NCI-H526 (cell line): ENCODE results near the gene SLC22A7.
"Not testable (repeated sequence)": the region's sequence is repeated elsewhere in the genome, so short reads cannot be mapped to it uniquely, and the experiment has no call there.

Experiments used
- DNase-seq, 2 experiments: peaks; one replicate each; lab custom pipeline; 2025; lab: John Stamatoyannopoulos, UW

The SLC22A7 gene

GRCh38 chr6:43301081-43301870 is 3.2 kb downstream of the SLC22A7 start:
- DNase-seq = no peak

GRCh38 chr6:43302126-43302525 is 4.1 kb downstream of the SLC22A7 start:
- DNase-seq = no peak

DNA sequence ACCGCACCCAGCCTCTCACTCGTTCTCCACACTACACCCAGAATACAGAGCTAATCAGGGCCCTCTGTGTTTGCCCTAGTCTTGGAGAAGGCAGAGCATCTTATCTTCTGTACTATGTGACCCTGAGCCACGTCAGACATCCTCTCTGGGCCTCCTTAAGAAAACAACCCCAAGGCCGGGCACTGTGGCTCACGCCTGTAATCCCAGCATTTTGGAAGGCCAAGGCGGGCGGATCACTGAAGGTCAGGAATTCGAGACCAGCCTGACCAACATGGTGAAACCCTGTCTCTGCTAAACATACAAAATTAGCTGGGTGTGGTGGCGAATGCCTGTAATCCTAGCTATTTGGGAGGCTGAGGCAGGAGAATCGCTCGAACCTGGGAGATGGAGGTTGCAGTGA is 4.9 kb downstream of the SLC22A7 start:
- not testable (repeated sequence) for DNase-seq

GRCh38 chr6:43303751-43304331 is 5.8 kb downstream of the SLC22A7 start:
- DNase-seq = no peak

GRCh38 chr6:43304361-43304760 is 6.3 kb downstream of the SLC22A7 start:
- no peak for DNase-seq

- DNase-seq = no peak
Measured at GRCh38 chr6:43304882-43305281, 6.8 kb downstream of the SLC22A7 start.

DNA sequence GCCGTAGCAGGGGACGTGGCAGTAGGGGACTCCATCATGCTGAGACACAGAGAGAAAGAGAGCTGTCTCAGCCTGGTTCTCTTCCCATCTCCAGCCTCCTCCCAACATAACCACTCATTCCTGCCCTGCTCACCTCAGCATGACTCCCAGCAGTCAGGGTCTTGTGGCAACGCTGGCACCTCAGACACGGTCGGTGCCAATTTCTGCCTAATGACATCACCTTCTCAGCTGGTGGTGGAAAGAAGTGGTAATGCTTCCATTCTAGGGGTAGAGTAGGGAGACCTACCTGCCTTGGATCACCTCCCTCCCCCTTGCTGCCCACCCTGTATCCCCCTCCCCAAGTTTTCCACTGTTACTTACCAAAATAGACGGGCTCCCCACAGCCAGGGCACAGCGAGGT is 8.0 kb downstream of the SLC22A7 start:
- no peak for DNase-seq

DNA sequence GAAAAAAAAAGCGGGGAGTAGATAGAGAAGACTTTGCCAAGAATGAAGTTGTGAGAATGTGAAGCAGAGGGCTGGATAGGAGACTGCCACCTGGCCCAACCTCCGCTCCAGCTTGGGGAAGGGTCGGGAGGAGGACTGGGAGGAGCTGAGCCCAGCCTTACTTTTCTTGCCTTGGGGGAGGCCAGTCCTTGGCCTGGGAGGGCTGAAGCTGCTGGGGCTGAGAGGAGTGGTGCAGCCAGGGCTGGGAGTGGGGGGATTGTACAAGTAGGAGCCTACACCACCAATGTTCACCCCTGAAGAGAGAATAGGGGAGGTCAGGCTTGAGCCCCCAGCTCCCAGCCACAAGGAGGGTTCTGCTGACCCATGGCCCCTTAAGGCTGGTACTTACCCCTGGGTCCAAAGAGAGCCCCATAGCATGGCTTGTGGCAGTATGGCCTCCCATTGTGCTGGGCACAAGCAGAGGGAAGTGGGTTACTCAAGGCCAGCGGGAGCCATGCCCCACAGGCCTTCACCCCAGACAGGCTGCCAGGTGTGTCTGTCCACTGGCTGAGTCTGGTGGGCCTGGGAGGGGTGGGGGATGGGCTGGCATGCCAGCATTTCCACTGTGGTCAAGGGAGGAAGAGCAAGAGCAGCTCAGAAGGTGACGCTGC is 9.5 kb downstream of the SLC22A7 start:
- DNase-seq = no peak

DNA sequence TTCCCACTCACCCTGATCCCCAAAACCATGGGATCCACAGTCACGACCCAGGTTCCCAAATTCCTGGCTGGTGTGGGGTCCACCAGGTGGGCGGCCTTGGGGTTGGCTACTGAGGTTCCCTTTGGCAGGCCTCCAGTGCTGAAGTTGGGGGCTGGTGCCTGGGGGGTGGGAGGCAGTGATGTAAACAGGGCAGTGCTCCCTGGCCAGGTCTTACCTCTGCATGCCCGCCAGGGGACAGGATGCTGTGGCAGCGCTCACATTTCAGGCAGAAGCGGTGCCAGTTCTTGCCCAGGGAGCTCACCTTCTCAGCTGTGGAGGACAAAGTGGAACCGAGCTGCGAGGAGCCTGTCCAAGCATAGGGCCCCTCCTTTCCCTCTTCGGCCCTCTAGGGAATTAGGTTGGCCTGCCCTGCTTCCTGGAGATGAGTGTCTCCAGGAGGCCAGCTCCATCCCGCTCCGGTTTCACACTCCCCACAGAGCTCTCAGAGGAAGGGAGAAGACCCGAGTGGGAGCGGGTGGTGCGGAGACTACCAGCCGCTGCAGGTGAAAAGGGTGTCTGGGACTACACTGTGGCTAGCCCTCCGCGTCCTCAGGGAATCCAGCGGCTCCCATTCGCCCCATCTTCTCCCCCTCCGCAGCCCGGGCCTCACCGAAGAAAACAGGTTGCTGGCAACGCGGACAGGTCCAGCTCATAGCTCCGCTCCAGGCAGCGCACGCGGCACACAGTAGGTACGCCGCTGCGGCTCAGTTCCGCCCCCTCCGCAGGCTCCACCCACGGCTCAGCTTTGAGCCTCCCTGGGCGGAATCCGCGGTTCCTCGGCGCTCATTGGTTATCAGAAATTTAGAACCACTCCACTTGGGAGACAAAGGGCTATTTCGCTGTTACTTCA is 10.3 kb downstream of the SLC22A7 start, which contains the start of gene CRIP3:
CRIP3 (minus strand) TSS at position 726 of the 889 bp plus-strand sequence; CDS start at position 692, 34 bp downstream.
- peak; percentile 51 to 83 for DNase-seq

- DNase-seq = no peak
Measured at GRCh38 chr6:43308990-43309477, 11.0 kb downstream of the SLC22A7 start.

GRCh38 chr6:43310134-43310533 is 12.1 kb downstream of the SLC22A7 start:
- DNase-seq = no peak

GRCh38 chr6:43310624-43311023 is 12.6 kb downstream of the SLC22A7 start:
- DNase-seq = no peak

DNA sequence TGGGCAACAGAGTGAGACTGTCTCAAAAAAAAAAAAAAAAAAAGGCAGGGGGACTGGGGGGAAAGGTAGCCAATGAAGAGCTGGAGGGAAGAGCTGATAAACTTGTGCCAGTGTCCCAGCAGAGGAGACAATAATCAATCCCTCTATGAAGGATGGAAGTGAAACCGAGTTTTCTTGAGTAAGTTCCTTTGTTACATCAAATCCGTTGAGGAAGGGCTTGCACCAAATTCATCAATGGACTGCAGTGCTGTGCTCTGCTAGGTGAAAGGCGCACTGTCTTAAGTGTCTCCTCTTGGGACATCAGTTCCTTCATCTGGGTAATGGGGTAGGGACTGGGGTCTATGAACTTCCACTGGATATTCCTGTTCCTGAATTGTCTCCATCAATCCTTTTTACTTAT is 13.6 kb downstream of the SLC22A7 start:
- DNase-seq = no peak

DNA sequence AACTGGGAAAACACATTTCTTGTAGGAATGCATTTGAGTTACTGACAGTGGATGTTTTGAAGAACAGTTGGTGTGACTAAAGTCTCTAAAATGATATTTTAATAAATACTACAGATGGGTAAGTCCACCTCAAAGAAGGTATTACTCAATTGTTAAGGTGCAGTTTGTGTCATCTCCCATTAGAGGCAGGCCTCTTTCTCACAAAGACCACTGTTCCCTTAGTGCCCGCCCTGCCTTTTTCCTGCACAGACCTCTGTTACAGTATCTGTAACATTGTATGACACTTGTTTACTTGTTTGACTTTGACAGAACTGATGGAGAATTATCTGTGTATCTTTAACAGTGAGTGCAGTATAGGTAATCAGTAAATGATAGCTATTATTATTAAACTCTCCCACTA is 15.8 kb downstream of the SLC22A7 start:
- no peak for DNase-seq

DNA sequence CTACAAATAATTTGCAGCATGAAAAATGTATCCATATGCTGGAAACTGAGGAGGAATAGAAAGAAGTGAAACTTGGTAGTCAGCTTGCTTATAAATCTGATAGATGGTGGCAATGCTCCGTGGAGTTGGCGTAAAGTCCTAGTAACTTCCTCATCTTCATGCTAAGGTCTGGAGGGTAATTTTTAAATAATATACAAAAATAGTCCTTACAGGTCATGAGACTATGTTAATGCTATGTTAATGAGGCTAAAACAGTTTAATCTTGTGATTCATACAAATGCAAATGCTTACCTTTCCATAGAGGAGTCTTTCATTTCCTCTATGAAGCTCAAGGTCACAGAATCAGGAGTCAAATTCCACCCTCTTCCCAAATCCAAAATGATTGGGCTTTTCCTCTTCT is 20.0 kb downstream of the SLC22A7 start:
- peak in 1 of 2 experiments; percentile 12 for DNase-seq

GRCh38 chr6:43325876-43326275 is 27.8 kb downstream of the SLC22A7 start:
- no peak for DNase-seq

GRCh38 chr6:43328528-43328927 is 30.5 kb downstream of the SLC22A7 start:
- no peak for DNase-seq

GRCh38 chr6:43331470-43331869 is 33.4 kb downstream of the SLC22A7 start:
- DNase-seq = no peak

- no peak for DNase-seq
Measured at GRCh38 chr6:43331891-43332290, 33.8 kb downstream of the SLC22A7 start.

DNA sequence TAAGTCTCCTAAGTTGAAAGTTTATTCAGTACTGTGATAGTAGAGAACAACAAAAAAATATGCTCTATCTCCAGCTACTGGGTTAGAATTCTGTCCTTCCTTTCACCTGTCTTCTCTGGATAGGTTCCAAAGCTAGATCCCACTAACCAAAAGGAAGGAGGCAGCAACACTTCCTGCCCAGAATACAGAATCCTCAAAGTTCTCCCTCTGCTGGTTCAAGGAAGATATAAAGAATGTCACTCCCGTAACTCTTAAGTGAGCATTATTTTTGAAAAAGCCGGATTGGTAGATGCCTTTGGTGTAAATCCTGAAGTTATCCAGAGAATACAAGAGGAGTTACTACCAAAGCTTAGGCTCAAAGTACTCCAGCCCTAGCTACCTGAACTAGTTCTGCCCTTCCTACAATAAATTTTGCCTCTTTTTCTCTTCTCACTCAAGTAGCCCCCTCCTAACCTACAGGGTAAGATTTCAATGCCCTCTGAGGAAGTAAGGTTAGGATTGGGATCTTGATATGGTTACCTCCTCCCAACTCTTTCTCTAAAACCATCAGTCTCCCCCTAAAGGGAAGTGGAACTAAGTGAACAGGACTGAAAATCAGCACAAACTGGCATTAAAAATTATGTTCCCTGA is 36.5 kb downstream of the SLC22A7 start:
- DNase-seq = peak; percentile 9 to 55

DNA sequence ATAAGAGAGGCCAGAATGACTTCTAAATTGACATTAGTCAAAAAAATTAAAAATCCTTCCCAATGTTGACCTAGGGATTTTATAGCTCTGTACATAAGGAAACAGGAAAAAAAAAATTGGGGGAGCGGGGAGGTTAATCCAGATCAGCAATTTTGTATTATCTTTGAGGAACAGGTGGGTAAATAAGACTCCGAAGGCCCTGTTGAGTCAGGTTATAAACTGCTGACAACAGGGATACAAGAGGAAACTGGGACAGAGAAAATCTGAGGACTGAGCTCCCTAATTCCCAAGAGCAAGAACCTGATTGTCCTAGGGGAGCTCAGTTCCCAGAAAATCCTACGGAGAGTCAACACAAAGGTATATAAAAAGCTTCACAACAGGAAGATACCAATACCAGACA is 37.4 kb downstream of the SLC22A7 start:
- no peak for DNase-seq
